Measurements from ENCODE around the gene MAB21L1.

MAB21L1 gene

GRCh38 chr13:35475960-35476943, at the start of gene MAB21L1:
Gene MAB21L1 (minus strand): TSS chr13:35476689. CDS start chr13:35476138, 551 bp downstream.
- no peak for DNase-seq (ENCODE audit: low read depth)

GRCh38 chr13:35524171-35524570, 47.7 kb upstream of the MAB21L1 start:
- DNase-seq (ENCODE audit: low read depth), result no peak

GRCh38 chr13:35518337-35518946, 42.0 kb upstream of the MAB21L1 start:
- DNase-seq (ENCODE audit: low read depth), result no peak

- DNase-seq (ENCODE audit: low read depth), result no peak
Measured at GRCh38 chr13:35514801-35515502, 38.5 kb upstream of the MAB21L1 start.

GRCh38 chr13:35514061-35514477, 37.6 kb upstream of the MAB21L1 start:
- no peak for DNase-seq (ENCODE audit: low read depth)

- DNase-seq (ENCODE audit: low read depth), result no peak
Measured at GRCh38 chr13:35512271-35512920, 35.9 kb upstream of the MAB21L1 start.

GRCh38 chr13:35502456-35502855, 26.0 kb upstream of the MAB21L1 start:
- no peak for DNase-seq (ENCODE audit: low read depth)

GRCh38 chr13:35501661-35502235, 25.3 kb upstream of the MAB21L1 start:
- no peak for DNase-seq (ENCODE audit: low read depth)

- DNase-seq (ENCODE audit: low read depth), result no peak
Measured at GRCh38 chr13:35500144-35500543, 23.7 kb upstream of the MAB21L1 start.

GRCh38 chr13:35499676-35500075, 23.2 kb upstream of the MAB21L1 start:
- no peak for DNase-seq (ENCODE audit: low read depth)

- DNase-seq (ENCODE audit: low read depth), result no peak
Measured at GRCh38 chr13:35499196-35499662, 22.7 kb upstream of the MAB21L1 start.

- DNase-seq (ENCODE audit: low read depth), result no peak
Measured at GRCh38 chr13:35498231-35498630, 21.7 kb upstream of the MAB21L1 start.

GRCh38 chr13:35496761-35497386, 20.4 kb upstream of the MAB21L1 start:
- DNase-seq (ENCODE audit: low read depth), result no peak

GRCh38 chr13:35496006-35496405, 19.5 kb upstream of the MAB21L1 start:
- DNase-seq (ENCODE audit: low read depth), result no peak

GRCh38 chr13:35489050-35489449, 12.6 kb upstream of the MAB21L1 start:
- DNase-seq (ENCODE audit: low read depth), result no peak

GRCh38 chr13:35485424-35485823, 8.9 kb upstream of the MAB21L1 start:
- no peak for DNase-seq (ENCODE audit: low read depth)

- DNase-seq (ENCODE audit: low read depth), result no peak
Measured at GRCh38 chr13:35484384-35484783, 7.9 kb upstream of the MAB21L1 start.

GRCh38 chr13:35483761-35484160, 7.3 kb upstream of the MAB21L1 start:
- no peak for DNase-seq (ENCODE audit: low read depth)

GRCh38 chr13:35482527-35482926, 6.0 kb upstream of the MAB21L1 start:
- DNase-seq (ENCODE audit: low read depth), result no peak

GRCh38 chr13:35481777-35482176, 5.3 kb upstream of the MAB21L1 start:
- no peak for DNase-seq (ENCODE audit: low read depth)

GRCh38 chr13:35480346-35480745, 3.9 kb upstream of the MAB21L1 start:
- no peak for DNase-seq (ENCODE audit: low read depth)

All from stimulated activated CD8-positive, alpha-beta memory T cell treated with anti-CD3 and anti-CD28 coated beads, Interleukin-12 subunit alpha, Interleukin-12 subunit beta, amount 100 ng/mL, for 4 hours (primary cell).